Measurements from ENCODE around the gene USH2A.
A peak's percentile ranks its signal among the peaks of the same experiment; 100 is the strongest.

Gene USH2A

DNA sequence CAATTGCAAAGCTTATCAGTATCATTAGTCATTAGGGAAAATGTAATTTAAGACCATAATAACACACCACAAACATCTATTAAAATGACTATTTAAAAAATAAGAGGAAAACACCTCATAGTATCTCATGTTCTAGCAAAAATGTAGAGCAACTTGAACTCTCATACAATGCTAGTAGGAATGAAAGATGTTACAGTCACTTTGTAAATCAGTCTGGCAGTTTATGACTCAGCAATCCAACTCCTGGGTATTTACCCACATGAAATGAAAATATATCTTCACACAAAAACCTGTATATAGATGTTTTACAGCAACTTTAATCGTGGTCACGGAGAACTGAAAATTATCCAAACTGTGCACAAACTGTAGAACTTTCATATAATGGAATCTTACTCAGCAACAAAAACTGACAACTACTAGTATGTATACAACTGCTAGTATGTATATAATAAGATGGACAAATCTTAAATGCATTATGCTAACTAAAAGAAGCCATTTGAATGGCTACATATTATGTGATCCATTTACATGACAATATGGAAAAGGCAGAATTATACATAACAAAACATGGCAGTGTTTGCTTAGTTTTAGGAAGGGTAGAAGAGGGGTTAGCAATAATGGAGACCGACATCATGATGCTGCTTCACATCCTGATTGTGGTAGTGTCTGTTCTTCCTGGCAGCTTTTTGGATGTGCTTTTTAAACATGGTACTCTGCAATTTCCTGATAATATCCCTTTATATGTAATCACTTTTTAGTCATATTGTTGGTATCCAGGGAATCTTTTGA is 589.1 kb downstream of the USH2A start:
- TF ChIP-seq CTCF (conservative IDR thresholded peaks at IDR 0.05; ENCODE audit: low read depth, low read length), result no peak
- DNase-seq (ENCODE audit: low read depth), result no peak
- no peak overlapping the region for H3K4me3 ChIP-seq (ENCODE audit: low read length)

DNA sequence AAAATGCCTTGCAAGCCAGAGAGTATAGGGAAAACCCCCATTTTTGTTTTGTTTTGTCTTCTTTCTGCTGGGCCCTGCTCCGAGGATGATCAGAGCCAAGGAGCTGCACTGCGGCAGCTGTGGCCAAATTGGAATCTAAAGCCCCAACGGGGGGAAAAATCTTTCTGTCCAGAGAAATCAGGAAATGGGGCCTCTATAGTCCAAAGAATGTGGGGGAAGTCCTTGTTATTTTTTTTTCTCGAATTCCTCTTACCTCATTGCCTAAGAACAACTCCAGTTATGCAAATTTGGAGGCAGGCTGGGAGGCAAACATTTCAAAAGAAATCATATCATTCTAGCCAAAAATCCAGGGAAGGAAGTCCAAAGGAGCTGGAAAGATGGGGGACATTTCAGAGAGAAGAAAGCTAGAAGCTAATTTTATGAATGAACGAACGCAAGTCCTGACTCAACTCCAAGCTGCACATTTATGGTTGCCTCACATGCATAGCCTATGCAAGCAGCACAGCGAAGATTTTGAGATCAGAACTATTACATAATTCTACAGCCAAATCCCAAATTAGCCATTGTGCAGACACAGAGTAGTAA is 592.9 kb downstream of the USH2A start:
- no peak for DNase-seq (ENCODE audit: low read depth)
- H3K4me3 ChIP-seq (ENCODE audit: low read length), result no peak overlapping the region
- no peak for TF ChIP-seq CTCF (conservative IDR thresholded peaks at IDR 0.05; ENCODE audit: low read depth, low read length)

DNA sequence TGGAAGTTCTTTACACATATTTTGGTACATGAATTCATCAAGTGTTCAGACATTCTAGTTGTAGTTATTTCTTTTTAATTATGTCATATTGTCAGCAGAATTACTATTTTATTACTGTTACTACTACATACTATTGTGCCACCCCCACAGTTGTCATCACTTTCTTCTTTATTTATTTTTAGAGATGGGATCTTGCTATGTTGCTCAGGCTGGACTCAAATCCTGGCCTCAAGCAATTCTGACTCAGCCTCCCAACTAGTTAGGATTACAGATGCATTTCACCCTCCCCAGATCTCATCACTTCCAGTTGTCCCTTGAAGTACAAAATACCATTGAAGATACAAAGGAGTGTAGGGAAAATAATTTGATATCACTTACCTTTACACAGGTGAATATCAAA is 598.2 kb downstream of the USH2A start:
- TF ChIP-seq CTCF (conservative IDR thresholded peaks at IDR 0.05; ENCODE audit: low read depth, low read length), result no peak
- H3K4me3 ChIP-seq (ENCODE audit: low read length), result no peak overlapping the region

GRCh38 chr1:215824245-215824644 is 599.0 kb downstream of the USH2A start:
- H3K4me3 ChIP-seq (ENCODE audit: low read length), result no peak overlapping the region
- no peak for DNase-seq (ENCODE audit: low read depth)
- TF ChIP-seq CTCF (conservative IDR thresholded peaks at IDR 0.05; ENCODE audit: low read depth, low read length), result peak; percentile 69

More for the DNA sequence above, 598.2 kb downstream of the USH2A start:
- no peak for DNase-seq (ENCODE audit: low read depth)

- DNase-seq (ENCODE audit: low read depth), result no peak
- H3K4me3 ChIP-seq (ENCODE audit: low read length), result no peak overlapping the region
- TF ChIP-seq CTCF (conservative IDR thresholded peaks at IDR 0.05; ENCODE audit: low read depth, low read length), result no peak
These were observed 604.1 kb downstream of the USH2A start for GRCh38 chr1:215819114-215819513.

DNA sequence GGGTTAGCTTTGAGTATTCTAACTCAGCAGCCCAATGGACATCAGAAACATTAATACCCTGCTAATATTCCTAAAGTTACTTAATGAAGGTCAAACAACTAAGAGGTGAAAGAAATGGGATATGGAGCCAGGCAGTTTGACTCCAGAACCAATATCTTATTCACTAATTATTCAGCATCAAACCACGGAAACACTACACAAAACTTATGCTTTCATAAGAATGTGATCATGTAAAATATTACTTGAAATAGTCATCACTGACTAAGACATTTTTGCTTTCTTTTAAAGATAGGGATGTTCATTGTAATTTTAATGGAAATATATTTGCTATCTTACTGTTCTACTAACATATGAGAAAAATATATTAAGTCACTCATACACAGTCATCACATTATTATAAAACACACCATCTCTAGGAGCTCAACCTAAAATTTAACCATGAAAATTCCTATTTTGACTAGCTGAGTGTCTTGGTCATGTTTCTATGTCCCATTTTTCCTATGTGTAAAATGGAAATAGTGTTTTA is 615.3 kb downstream of the USH2A start:
- no peak overlapping the region for H3K4me3 ChIP-seq (ENCODE audit: low read length)
- no peak for DNase-seq (ENCODE audit: low read depth)
- no peak for TF ChIP-seq CTCF (conservative IDR thresholded peaks at IDR 0.05; ENCODE audit: low read depth, low read length)

GRCh38 chr1:215807218-215807617 is 616.0 kb downstream of the USH2A start:
- no peak for DNase-seq (ENCODE audit: low read depth)
- no peak overlapping the region for H3K4me3 ChIP-seq (ENCODE audit: low read length)
- TF ChIP-seq CTCF (conservative IDR thresholded peaks at IDR 0.05; ENCODE audit: low read depth, low read length), result no peak
